ENCODE results near the gene MRPL42. TPM values are rescaled to one million over a fixed set of nuclear protein-coding genes. Genes with fewer than 3 reads are reported as not detected.

MRPL42 gene
- total RNA-seq, 1 experiment from 2014 or later: 108 TPM

- no peak overlapping the region for H3K4ac ChIP-seq (ENCODE audit: low read depth, low read length)
- TF ChIP-seq, protein P1, sequence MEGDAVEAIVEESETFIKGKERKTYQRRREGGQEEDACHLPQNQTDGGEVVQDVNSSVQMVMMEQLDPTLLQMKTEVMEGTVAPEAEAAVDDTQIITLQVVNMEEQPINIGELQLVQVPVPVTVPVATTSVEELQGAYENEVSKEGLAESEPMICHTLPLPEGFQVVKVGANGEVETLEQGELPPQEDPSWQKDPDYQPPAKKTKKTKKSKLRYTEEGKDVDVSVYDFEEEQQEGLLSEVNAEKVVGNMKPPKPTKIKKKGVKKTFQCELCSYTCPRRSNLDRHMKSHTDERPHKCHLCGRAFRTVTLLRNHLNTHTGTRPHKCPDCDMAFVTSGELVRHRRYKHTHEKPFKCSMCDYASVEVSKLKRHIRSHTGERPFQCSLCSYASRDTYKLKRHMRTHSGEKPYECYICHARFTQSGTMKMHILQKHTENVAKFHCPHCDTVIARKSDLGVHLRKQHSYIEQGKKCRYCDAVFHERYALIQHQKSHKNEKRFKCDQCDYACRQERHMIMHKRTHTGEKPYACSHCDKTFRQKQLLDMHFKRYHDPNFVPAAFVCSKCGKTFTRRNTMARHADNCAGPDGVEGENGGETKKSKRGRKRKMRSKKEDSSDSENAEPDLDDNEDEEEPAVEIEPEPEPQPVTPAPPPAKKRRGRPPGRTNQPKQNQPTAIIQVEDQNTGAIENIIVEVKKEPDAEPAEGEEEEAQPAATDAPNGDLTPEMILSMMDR (conservative IDR thresholded peaks at IDR 0.05): no peak
- H3K27me3 ChIP-seq (ENCODE audit: insufficient read depth, low read length): no peaks in the 10 kb centered on the region
- H3K4me3 Mint-ChIP-seq: peak overlapping the region; percentile 34 to 96; a peak in 3 of 5 replicates
- H3K27ac Mint-ChIP-seq: no peak overlapping the region
- H4K91ac ChIP-seq (ENCODE audit: insufficient read length, low read depth, low read length): no peak overlapping the region
- H4K5ac ChIP-seq (ENCODE audit: insufficient read length, low read depth, low read length): no peak overlapping the region
- no peak overlapping the region for H3K14ac ChIP-seq (ENCODE audit: insufficient read depth, low read length)
- H2AK5ac ChIP-seq (ENCODE audit: insufficient read length, low read length): no peak overlapping the region
- no peak overlapping the region for H3T11ph ChIP-seq (ENCODE audit: low read length)
- WGBS (ENCODE audit: extremely low coverage, insufficient read length, low lambda C conversion rate): no CpG with 5 or more reads among the region's 4 CpGs
- no peak overlapping the region for H3K27ac ChIP-seq (ENCODE audit: insufficient read length, low read depth, low read length)
- peaks cover 0 to 4% of the 10 kb centered on the region in 2 experiments; a peak in 1 of 5 replicates for H3K9me3 Mint-ChIP-seq
- no peak overlapping the region for H3K56ac ChIP-seq (ENCODE audit: insufficient read length, low read depth, low read length)
- H3K4me1 ChIP-seq (ENCODE audit: insufficient read depth, low read length): peaks cover 2% of the 10 kb centered on the region; the same call in 1 of the 2 replicates
- no peak overlapping the region for H3K4me2 ChIP-seq (ENCODE audit: insufficient read depth, insufficient read length, low read length)
- no peak overlapping the region for H3K23ac ChIP-seq (ENCODE audit: insufficient read length, low read depth, low read length)
- H3K79me2 ChIP-seq (ENCODE audit: insufficient read depth, low read length): peaks cover 22% of the 10 kb centered on the region; the same call in 1 of the 2 replicates
- peaks cover 0 to 4% (median 3%) of the 10 kb centered on the region in 3 experiments; a peak in 2 of 7 replicates for H3K36me3 Mint-ChIP-seq (ENCODE audit: insufficient read depth in 1 of 3, low read depth in 3 of 3)
- H3K79me1 ChIP-seq (ENCODE audit: insufficient read depth, low read depth, low read length, poor library complexity, severe bottlenecking): no peaks in the 10 kb centered on the region
- peaks cover 27 to 28% of the 10 kb centered on the region in 2 experiments for H3K4me1 Mint-ChIP-seq
- no peak overlapping the region for H3K18ac ChIP-seq (ENCODE audit: insufficient read length, low read depth, low read length)
- no peak overlapping the region for H2BK12ac ChIP-seq (ENCODE audit: insufficient read length, low read depth, low read length)
- no peak overlapping the region for H2BK120ac ChIP-seq (ENCODE audit: low read depth, low read length, poor library complexity, severe bottlenecking)
- no peak overlapping the region for H2BK15ac ChIP-seq (ENCODE audit: low read depth, low read length)
- H4K20me1 ChIP-seq (ENCODE audit: control insufficient read depth, insufficient read depth, insufficient read length): no peaks in the 10 kb centered on the region
- DNase-seq: no peak
- no peak overlapping the region for H4K8ac ChIP-seq (replicated peaks; ENCODE audit: insufficient read length, low read depth, low read length)
- H2BK20ac ChIP-seq (ENCODE audit: low read depth, low read length, poor library complexity, severe bottlenecking): no peak overlapping the region
- H2BK5ac ChIP-seq (ENCODE audit: insufficient read length, low read length): no peak overlapping the region
- peaks cover 13% of the 10 kb centered on the region for H3K23me2 ChIP-seq (ENCODE audit: insufficient read length, low read depth, low read length, poor library complexity, severe bottlenecking)
- H3K27me3 Mint-ChIP-seq (ENCODE audit: low read depth): no peaks in the 10 kb centered on the region
- no peaks in the 10 kb centered on the region for H3K9me3 ChIP-seq (ENCODE audit: control insufficient read depth, low read depth, low read length)
- H2AFZ ChIP-seq (ENCODE audit: low read length): no peak overlapping the region
- no peak overlapping the region for H3K9ac ChIP-seq (ENCODE audit: extremely low read depth, insufficient read length, low read length)
Measured at GRCh38 chr12:93443576-93443975, 23.7 kb upstream of the MRPL42 start.

Measured in H9 (cell line).